Measurements from ENCODE around the gene SOCS1. TPM values are rescaled to one million over a fixed set of nuclear protein-coding genes. Genes with fewer than 3 reads are reported as not detected.
A peak's percentile ranks its signal among the peaks of the same experiment; 100 is the strongest.

SOCS1 gene
- total RNA-seq, 1 donor from 2014 or later = 15.3 TPM

- H3K27me3 ChIP-seq = no peaks in the 10 kb centered on the region
- DNase-seq = no peak
- no peak for ATAC-seq
- intact Hi-C loops (cut with DNase I) = no loop called here
- TF ChIP-seq CTCF (IDR thresholded peaks at IDR 0.05) = no peak
- no peaks in the 10 kb centered on the region for H3K36me3 ChIP-seq
- no peak overlapping the region for H3K4me3 ChIP-seq
- H3K27ac ChIP-seq = no peak overlapping the region
- H3K4me1 ChIP-seq = peaks cover 5% of the 10 kb centered on the region
- peaks cover 6% of the 10 kb centered on the region for H3K9me3 ChIP-seq
These were observed 44.7 kb downstream of the SOCS1 start for GRCh38 chr16:11211061-11211976.

GRCh38 chr16:11210260-11210659 is 45.7 kb downstream of the SOCS1 start:
- intact Hi-C loops (cut with DNase I) = no loop called here
- TF ChIP-seq CTCF (IDR thresholded peaks at IDR 0.05) = no peak
- H3K4me1 ChIP-seq = peaks cover 14% of the 10 kb centered on the region
- H3K36me3 ChIP-seq = no peaks in the 10 kb centered on the region
- DNase-seq (no peak), ATAC-seq (no peak)
- no peaks in the 10 kb centered on the region for H3K27me3 ChIP-seq
- no peak overlapping the region for H3K4me3 ChIP-seq
- H3K27ac ChIP-seq = no peak overlapping the region
- H3K9me3 ChIP-seq = no peaks in the 10 kb centered on the region

GRCh38 chr16:11208916-11209665 is 46.9 kb downstream of the SOCS1 start:
- DNase-seq (no peak), ATAC-seq (peak; percentile 50)
- Histone ChIP-seq H3K4me3 (no peak overlapping the region), H3K27me3 (no peaks in the 10 kb centered on the region), H3K36me3 (no peaks in the 10 kb centered on the region), H3K4me1 (peaks cover 14% of the 10 kb centered on the region), H3K27ac (no peak overlapping the region), H3K9me3 (no peaks in the 10 kb centered on the region)
- TF ChIP-seq CTCF (IDR thresholded peaks at IDR 0.05) = no peak
- intact Hi-C loops (cut with DNase I) = no loop called here

GRCh38 chr16:11207646-11208045 is 48.4 kb downstream of the SOCS1 start:
- ATAC-seq (no peak), DNase-seq (no peak)
- H3K4me3 ChIP-seq = no peak overlapping the region
- H3K4me1 ChIP-seq = peaks cover 14% of the 10 kb centered on the region
- no peaks in the 10 kb centered on the region for H3K27me3 ChIP-seq
- intact Hi-C loops (cut with DNase I) = no loop called here
- no peak for TF ChIP-seq CTCF (IDR thresholded peaks at IDR 0.05)
- no peaks in the 10 kb centered on the region for H3K9me3 ChIP-seq
- H3K36me3 ChIP-seq = no peaks in the 10 kb centered on the region
- H3K27ac ChIP-seq = no peak overlapping the region

- Histone ChIP-seq H3K4me3 (no peak overlapping the region), H3K9me3 (no peaks in the 10 kb centered on the region), H3K27ac (no peak overlapping the region), H3K4me1 (peaks cover 14% of the 10 kb centered on the region), H3K27me3 (no peaks in the 10 kb centered on the region), H3K36me3 (no peaks in the 10 kb centered on the region)
- intact Hi-C loops (cut with DNase I) = no loop called here
- ATAC-seq (peak; percentile 71), DNase-seq (no peak)
- no peak for TF ChIP-seq CTCF (IDR thresholded peaks at IDR 0.05)
These were observed 50.0 kb downstream of the SOCS1 start for GRCh38 chr16:11205754-11206581.

Measured in upper lobe of right lung (tissue), 1 donor.